GM19023 (cell line): ENCODE measurements around the gene SIM1.

Experiments
- ATAC-seq: cut with Tn5 transposase; IDR thresholded peaks from one replicate; pipeline ENCODE4 v1.9.1; 2021; ENCODE audit warnings: mild to moderate bottlenecking, moderate library complexity; ENCODE audit not compliant: unreplicated experiment

SIM1 gene

DNA sequence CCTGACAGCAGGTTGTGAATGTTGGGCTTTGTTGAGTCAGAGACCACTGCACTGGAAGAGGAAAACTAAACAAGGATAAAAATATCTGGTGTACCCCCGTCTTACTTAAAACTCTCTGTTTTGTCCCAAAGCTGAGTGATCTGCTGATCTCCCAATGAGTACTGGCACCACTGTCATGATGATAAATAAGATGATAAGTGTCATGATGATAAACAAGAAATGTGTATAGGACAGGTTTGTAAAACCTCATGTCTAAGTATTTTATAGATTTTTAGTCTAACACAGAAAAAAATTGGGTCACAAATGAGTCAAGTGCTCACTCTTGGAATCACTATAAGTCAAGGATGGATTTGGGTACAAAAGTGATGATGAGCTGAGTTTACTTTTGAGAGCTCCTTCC is 8.5 kb upstream of the SIM1 start:
- ATAC-seq: no peak

DNA sequence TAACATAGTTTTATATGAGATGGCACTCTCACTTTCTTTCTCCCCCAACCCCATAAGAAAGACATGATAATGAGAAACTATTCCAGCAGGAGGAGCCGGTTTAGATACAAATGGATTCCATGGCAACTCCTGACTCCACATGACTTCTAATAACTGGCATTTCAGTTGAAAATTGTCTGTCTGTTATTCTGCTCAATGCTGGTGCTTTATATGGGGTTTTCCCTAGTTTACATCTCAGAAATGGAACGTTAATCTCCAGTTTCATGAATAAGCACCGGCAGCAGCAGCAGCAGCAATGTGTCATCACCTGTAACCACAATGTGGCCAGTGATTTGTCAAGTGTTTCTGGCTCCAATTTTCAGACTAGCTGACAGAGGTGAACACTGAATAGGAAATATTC is 8.0 kb upstream of the SIM1 start:
- ATAC-seq: peak; percentile 87

DNA sequence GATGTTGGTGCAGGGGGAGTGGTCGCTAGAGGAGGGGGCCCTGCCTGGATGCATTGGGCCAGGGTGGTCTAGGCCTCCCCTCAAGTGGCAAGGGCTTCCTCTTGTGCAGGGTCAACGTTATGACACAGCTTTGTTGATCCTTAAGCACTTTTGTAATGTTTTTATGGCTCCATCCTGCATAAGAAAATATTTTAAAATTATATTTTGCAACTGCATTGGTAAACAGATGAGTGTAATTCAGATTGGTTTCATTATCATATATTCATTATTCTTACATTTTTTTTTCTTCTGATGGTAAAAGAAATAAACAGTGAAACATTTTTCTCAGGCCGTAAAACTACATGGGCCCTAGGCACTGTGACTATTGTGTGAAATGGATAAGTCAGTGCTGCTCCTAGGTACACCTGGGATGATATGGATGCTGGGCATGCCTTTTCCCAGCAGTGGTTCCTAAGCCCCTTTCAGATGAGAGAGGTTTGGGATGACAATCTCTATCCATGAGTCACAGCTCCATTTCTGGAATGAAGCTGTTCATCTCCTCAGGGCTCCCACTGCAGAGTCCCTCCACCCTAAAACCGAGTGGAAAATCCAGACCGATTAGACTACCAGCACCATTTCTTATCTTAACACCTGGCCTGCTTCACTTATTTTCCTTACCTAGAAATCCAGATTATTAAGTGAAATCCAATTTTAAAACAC is 5.8 kb upstream of the SIM1 start:
- ATAC-seq: no peak

DNA sequence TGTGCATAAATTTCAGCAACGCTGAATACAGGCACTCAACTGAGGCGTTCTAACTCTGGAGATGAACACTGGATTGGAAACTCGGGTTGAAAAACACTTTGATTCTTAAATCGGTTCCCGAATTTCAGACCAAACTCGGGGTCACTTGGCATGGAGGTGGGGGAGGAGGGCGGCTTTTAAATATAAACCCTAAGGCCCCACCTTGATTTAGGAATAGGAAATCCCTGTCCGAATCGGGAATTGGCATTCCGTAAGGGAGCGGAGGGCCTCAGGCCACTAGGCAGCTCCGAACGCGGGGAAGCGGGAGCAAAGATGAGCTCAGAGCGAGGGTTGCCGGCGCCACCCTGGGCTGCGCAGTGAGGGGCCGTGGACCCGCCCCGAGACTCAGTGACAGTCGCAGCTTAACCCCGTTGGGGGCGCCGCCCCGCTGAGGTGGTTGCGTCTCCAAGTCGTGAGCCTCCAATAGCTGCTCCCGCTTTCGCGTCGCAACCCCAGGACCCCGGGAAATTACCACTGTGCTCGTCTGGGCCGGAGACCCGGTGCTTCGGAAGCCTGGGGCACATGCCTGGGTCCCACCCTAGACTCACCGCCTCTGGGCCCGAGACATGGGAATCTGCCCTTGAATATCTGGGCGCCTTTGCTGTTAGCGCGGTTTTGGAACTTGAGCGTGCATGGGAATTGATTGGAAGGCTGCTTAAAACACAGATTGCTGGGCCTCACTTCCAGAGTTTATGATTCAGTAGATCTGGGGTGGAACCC is 4.6 kb upstream of the SIM1 start:
- no peak for ATAC-seq

DNA sequence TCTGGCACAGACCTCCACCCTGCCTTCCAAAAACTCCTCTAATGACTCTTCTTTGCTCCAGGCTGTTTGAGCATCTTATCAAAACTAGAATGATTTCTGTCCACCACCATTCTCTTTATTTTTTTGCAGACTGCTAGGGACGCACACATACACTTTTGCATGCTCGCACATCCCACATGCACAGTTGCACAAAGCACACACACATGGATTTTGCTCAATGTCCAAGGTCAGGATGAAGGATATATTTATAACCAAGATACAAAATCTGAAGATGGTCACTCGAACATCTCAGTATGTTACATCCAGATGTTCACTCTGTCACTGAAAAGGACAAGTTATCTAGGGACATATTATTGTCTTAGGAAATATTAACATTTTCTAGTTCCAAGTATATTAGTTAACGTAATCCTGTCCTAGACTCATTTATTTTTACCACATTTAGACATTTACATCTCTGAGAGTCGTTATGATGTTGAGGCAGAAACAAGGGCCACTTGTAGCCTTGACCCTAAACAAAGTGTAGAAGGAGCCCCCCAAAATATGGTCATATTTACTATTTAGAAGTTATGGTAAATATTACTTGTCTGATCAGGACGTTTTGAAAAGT is 3.4 kb upstream of the SIM1 start:
- ATAC-seq: no peak

DNA sequence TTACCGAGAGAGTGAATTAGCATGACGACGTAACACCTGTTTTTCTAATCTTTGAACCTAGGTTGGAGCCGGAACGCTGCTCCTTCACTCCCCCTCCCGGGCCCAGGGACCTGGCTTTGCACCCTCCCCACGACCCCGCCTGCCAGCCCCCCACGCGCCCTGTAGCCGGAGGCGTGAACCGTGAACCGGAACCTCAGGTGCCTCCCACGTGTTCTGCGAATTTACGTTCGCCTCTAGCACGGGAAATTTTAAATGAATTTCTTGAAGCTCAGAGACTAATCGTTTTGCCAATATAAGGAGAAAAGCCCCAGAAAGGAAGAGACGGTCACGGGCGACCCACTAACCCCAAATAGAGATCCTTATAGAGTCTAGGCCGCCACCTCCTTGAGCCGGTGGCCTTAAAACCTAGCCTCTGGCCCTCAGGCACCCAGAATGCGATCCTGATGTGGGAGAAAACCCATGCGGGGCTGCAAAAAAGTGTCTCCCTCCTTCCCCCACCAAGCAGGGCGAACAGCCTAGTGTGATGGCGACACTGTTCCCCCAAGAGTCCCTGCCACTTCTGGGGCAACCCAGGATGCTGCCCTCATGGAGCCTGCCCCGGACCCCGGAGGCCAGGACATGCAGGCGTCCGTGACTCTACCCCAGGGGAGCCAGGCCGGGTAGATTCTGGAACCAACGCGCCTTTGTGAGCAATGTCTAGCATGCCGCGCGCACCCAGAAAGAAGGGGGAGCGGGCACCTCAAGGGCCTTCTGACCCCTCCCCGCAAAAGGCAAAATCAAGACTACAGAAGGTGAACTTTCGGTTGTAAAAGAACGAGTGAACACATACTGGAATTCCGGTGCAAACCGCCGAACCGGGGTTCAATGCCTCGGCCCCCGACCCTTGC is 2.7 kb upstream of the SIM1 start:
- no peak for ATAC-seq

DNA sequence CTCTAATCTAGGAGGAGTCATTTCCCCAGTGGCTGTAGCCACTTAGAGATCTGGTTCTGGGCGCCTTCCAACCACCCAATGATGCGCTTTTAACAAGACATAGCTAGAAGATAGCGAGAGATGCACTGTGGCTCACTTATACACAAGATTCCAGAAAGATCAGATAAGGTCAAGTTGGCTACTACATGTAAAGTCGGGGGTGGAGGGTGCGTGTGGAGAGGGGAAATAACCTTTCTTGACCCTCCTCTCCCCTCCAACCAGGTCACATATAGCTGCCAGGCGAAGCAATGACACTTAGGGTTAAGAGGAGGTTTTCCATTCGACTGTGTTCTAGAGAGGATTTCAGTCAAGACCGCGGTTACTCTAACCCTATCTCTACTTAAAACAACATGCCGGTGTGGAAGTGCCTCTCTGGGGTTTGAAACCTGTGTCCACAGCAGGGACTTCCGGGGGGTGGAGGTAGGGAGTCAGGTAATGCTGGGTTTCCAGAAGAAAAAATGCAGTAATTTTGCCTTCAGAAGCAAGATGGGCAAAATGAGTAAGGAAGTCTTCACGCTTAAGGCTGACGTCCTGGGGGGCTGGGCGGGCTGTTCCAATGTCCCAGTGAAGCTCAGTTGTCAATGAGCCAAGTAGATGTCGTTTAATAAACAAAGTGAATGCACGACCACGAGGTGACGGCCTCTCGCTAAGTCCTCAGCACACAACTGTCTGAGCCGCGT is 1.8 kb upstream of the SIM1 start:
- no peak for ATAC-seq

DNA sequence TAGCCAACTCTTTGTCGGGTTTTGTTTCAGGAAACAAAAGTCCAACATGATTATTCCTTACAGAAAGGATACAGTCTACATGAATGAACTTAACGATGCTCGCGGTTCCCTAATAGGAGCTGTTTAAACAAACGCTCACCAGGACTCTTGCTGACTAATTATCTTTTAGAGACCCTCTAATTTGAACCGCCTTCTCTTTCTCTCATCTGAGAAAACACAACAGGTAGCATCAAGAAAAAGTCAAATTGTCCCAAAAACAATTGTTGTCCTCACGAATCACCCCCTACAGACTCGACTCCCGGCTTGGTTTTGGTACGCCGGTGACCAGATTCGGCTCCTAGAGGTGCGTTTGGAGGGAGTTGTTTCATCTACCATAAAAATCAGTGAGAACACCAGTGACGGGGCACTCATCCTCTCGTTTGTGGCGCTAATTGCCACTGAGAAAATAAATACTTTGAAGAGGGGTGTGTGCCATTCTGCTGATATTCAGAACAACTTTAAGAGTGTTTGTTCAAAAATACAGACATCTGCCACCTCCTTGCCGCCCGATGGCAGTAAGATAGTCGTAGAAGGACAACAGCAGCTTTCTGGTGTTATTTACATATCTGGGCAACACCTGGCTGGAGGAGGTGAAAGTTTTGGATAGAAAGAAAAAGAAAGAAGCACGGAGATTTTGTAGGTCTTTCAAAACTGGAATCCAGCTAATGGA is 1.1 kb upstream of the SIM1 start:
- ATAC-seq: no peak

DNA sequence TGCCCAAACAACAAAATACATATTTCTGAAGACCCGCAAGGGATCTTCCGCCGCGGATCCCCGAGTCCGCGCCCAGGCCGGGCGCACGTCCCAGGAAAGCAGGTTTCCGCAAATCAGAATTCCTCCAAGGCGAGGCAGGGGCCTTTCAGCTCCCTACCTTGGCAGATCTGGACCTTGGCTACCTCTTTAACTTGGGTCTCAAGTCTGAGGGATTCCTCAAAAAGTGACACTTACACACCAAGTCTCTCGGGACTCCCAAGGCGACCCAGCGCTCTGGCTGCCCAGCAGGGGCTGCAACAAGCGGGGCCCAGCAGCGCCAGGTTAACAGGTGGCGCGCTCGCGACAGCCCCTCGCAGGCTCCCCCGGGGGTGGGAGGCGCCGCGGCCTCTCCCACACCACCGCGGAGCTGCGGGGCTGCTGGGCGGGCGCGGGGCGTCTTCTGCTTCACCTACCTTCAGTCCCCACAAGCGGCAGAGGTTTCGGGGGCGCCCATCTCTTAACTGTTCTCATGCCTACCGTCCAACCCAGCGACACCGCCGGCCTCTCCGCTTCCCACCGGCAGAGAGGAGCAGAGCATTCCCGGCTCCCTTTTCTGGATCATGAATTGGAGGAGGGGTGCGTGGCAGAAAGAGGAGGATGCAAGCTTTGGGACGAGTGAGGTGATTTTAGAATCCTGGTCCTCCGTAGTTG is 414 bp downstream of the SIM1 start:
- no peak for ATAC-seq

DNA sequence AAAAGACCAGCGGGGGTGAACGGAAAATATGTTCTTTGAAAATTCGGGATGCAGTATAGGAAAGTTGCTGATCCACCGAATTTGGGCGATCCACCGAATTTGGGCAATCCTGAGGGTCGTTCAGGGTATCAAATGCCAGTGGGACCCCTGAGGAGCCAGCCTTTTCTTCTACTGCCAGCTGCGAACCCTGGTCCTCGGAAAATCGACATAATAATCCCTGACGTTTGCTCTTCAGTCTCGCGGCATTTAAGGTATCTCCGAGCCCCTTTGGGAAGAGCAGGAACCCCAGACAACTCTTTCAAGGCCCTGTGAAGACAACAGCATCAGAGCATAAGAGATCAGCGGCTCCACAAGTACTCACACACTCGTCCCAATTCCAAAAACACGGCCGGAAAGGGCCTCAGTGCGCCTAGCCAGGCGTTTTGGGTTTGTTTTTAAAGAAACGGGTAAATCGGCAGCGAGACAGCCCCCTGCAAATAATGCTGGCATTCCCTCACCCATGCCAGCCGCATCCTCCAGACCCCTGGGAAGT is 1.0 kb downstream of the SIM1 start:
- ATAC-seq: no peak

DNA sequence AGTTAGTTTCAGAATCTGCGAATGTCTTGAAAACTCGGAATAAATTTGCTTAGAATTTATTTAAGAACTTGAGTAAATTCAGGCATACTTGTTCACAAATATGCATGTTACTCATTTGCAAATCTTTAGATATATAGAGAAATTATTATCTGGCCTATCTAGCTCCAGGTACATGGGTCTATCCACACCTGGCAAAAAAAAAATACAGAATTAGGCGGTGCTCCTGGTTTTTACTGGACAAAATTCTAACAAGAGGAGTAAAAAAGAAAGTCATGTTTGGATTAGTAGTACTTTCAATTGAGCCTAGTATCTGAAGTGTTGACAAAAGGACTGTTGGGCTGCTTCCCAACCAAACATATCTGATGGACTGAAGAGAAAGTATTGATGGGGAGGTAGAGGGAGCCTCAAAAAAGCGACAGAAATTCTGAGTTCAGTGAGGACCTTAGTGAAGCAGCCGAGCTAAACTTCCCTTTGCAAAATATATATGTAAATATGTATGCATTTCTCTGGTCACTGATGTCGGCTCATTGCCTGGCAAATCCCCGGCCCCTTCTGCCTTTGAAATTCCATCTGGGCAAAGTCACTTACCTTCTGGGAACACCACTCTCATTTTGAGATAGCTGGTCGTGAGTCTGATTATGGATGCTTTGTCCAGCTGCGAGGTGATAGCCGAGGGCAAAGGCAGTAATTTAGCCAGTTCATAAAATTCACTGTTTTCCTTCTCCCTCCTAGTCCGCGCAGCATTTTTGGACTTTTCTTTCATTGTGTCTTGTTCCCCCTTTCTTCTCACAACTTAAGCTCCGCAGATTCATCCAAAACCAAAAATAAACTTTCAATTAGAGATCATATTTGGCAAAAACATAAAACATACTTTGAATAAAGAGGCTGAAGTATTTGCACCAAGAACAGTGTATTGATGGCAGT is 1.8 kb downstream of the SIM1 start:
- no peak for ATAC-seq

DNA sequence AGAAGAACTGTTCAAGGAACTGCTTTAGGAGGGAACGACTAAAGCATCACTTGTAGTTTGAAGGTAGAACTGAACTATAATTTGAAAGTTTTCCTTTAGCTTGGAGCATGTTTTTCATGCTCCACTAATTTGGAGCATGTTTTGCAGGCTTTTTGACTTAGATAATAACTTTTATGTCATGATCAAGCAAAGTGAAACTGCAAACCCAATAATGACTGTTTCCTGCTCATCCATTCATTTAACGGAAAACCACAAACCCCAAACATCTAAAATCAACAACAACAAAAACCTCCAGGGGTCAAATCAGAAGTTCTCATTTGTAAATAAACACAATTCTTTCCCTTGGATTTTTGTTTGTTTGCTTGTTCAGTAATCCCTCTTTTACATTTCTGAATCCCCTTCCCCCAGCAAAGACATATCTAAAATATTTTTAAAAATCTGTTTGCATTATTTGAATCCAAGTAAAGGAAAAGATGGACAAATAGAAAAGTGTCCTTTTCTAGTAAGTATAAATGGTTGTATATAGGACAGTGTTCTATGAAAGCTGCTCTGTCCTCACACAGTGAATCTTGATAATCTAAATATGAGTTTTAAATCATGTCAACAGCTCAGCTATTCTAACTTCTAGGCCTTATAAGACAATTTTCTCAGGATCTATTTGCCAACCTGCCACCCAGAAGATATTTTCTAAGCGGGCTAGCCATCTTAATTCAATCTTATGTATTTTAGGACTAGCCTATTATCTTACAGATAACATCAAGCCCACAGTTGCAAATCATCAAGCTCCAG is 2.6 kb downstream of the SIM1 start:
- no peak for ATAC-seq

DNA sequence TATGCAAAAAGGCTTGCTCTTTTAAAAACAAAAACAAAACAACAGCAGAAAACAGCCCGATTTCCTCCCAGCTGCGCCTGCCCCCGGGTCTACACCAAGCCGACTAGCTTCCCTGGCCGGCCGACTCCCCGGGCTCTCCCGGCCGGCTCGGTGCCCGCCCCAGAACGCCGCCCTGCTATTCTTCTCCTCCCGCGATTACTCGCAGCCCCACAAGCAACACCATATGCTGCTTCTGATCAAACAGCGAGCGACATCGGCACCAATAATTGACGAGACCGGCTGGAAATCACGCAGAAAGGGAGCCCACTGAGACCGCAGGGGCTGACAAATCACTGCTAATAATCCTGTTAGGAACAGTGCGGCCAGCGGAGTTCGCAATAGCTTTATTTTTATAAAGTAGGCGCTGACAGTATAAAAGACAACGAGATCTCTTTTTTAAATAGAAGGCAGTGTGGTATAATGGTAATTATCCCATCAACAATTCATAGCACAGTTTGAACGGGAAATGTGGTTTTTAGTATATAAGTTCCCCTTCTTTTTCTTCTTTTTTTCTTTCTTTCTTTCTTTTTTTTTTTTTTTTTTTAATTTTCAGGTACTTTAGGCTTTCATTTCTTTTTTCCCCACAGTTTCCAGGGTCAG is 3.3 kb downstream of the SIM1 start:
- ATAC-seq: no peak

DNA sequence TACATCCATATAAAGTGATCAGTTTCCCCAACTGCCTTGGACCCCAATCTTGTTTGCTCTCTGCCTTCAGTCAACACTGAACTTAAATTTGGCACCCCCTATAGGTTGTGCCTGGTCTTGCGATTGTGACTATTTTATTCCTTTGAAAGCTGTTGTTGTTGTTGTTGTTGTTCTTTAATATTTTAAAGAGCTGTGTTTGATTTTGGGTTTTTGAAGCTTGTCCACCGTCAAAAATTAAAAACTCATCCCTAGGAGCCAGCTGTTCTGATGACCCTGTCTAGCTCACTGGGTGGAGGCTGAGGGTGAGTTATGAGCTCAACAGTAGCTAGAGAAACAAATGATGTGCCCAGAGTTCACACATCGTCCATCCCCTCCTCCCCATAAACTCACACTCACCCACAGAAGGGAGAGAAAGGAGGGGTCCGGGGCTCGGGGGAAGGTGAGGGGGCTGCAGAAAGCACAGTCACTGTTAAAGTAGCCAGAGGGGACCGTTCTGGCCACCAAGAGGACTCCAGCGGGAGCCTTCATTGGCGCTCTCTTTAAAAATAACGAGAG is 4.0 kb downstream of the SIM1 start:
- no peak for ATAC-seq

DNA sequence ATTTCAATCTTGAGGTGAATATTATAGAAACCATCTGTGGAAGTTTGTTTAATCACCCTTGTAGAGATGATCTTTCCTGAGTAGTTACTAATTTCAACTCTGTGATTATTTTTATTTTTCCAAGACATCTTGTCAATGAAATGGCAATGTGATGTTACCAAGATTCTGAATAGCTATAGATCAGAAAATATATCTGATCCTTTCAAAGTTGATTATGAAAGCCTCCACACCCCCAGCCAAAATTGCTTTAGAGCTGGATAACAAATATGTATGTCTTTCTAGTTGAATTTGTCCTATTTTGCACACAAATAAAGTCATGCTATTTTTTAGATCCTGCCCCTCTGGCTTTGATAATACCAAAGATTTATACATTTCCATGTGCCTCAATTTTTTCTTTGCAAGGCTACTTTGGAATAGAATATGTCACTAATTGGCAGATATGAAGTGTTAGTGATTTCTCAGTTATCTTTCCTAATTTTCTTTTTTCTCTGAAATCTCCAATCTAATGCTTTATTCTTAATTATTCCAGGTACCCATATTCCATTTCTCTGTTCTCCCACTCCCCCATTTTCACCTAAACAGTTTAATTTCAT is 5.0 kb downstream of the SIM1 start:
- no peak for ATAC-seq
